Ovary (tissue), 3 donors: ENCODE results near the gene PHLDB3.

Source experiments
- POLR2A ChIP-seq: fragments of 450-650 bp; IDR thresholded peaks from one replicate; pipeline ENCODE4 v1.6.1; 2017; ENCODE audit warnings: antibody characterized with exemption, mild to moderate bottlenecking, moderate library complexity
- TF ChIP-seq, protein P1 (sequence below), 3 donors: fragments of 450-650 bp in 2 of 3; fragments of 200-600 bp in 1 of 3; IDR thresholded peaks; one replicate each; pipeline versions ENCODE4 v1.5.1 to v1.8.0; 2016 to 2022; ENCODE audit warnings: antibody characterized with exemption in 3 of 3, mild to moderate bottlenecking in 1 of 3
- donor health status: DM: no; HTN: no; CAD: no.

DNA sequence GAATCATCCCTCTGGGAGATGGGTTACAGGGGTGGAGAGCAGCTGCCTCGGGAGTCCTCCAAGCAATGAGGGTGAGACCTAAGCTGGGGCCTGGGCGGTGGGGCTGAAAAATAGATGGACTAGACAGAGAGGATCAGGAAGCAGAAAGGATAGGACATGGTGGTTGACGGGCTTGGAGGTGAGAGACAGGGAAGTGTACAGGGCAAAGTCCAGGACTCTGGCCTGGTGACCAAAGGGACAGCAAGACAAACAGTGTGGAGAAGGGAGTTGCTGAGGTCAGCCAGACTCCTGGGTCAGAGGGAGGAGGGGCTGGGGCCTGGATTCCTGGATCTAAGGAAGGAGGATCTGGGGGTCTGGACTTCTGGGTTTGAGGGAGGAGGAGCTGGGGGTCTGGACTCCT is 5.5 kb downstream of the PHLDB3 start:
- TF ChIP-seq, protein P1, sequence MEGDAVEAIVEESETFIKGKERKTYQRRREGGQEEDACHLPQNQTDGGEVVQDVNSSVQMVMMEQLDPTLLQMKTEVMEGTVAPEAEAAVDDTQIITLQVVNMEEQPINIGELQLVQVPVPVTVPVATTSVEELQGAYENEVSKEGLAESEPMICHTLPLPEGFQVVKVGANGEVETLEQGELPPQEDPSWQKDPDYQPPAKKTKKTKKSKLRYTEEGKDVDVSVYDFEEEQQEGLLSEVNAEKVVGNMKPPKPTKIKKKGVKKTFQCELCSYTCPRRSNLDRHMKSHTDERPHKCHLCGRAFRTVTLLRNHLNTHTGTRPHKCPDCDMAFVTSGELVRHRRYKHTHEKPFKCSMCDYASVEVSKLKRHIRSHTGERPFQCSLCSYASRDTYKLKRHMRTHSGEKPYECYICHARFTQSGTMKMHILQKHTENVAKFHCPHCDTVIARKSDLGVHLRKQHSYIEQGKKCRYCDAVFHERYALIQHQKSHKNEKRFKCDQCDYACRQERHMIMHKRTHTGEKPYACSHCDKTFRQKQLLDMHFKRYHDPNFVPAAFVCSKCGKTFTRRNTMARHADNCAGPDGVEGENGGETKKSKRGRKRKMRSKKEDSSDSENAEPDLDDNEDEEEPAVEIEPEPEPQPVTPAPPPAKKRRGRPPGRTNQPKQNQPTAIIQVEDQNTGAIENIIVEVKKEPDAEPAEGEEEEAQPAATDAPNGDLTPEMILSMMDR (IDR thresholded peaks at IDR 0.05) = no peak
- no peak for TF ChIP-seq POLR2A
